PC-9 (cell line): ENCODE measurements around the gene TARDBP. TPM values are rescaled to one million over a fixed set of nuclear protein-coding genes. Genes with fewer than 3 reads are reported as not detected.

Experiments used
- BruUV-seq: library from RNA; stranded (reverse); fragments of 400-500 nt; replicated peaks from 2 replicates; lab custom pipeline; 2021; lab: Mats Ljungman, UMichigan
- CTCF ChIA-PET: fragments of 300-600 bp; sonication (Branson Sonifier 250); formaldehyde crosslinking; loops from one replicate; lab custom pipeline; 2022; ENCODE audit warnings: antibody characterized with exemption; lab: Charles Lee
- POLR2A ChIA-PET: fragments of 300-600 bp; sonication (Branson Sonifier 250); formaldehyde crosslinking; loops from one replicate; lab custom pipeline; 2022; ENCODE audit warnings: antibody characterized with exemption; ENCODE audit not compliant: unreplicated experiment; lab: Charles Lee
- DNase-seq, 2 experiments: peaks; one replicate each; pipeline versions ENCODE4 v3.0.0 to v3.0.0-alpha.2; 2015 to 2022; ENCODE audit warnings: mixed read lengths in 1 of 2
- H2AFZ ChIP-seq: fragments of 200-600 bp; sonication (generic); 2 replicates; pipeline ENCODE4 v1.8.1; 2017; ENCODE audit warnings: antibody characterized with exemption
- H3F3A ChIP-seq: fragments of 200-600 bp; sonication (generic); 2 replicates; pipeline ENCODE4 v1.8.1; 2017; ENCODE audit warnings: antibody characterized with exemption, mild to moderate bottlenecking, low read depth; ENCODE audit not compliant: insufficient read depth
- H3K27ac ChIP-seq: fragments of 200-600 bp; sonication (generic); 2 replicates; pipeline ENCODE4 v1.6.1; 2016; ENCODE audit warnings: mixed run types
- H3K27me3 ChIP-seq: fragments of 200-600 bp; sonication (generic); 2 replicates; pipeline ENCODE4 v1.6.1; 2016; ENCODE audit warnings: low read depth, mixed run types; ENCODE audit not compliant: insufficient read depth
- H3K36me3 ChIP-seq: fragments of 200-600 bp; sonication (generic); 2 replicates; pipeline ENCODE4 v1.6.1; 2016; ENCODE audit warnings: low read depth, mixed run types
- H3K4me1 ChIP-seq: fragments of 200-600 bp; sonication (generic); replicated peaks from 2 replicates; pipeline ENCODE4 v1.6.1; 2016; ENCODE audit warnings: mixed run types; ENCODE audit not compliant: insufficient read depth
- H3K4me2 ChIP-seq: fragments of 200-600 bp; sonication (generic); 2 replicates; pipeline ENCODE4 v1.6.1; 2017; ENCODE audit warnings: mixed run types
- H3K4me3 ChIP-seq: fragments of 200-600 bp; sonication (generic); 2 replicates; pipeline ENCODE4 v1.6.1; 2016; ENCODE audit warnings: mixed run types
- H3K79me2 ChIP-seq: fragments of 200-600 bp; sonication (generic); 2 replicates; pipeline ENCODE4 v1.6.1; 2017; ENCODE audit warnings: low read depth, mixed run types
- H3K9me2 ChIP-seq: fragments of 200-600 bp; sonication (generic); 2 replicates; pipeline ENCODE4 v1.8.1; 2017; ENCODE audit warnings: mild to moderate bottlenecking; ENCODE audit not compliant: insufficient read depth
- H3K9me3 ChIP-seq: fragments of 200-600 bp; sonication (generic); 2 replicates; pipeline ENCODE4 v1.8.1; 2016; ENCODE audit warnings: low read depth; ENCODE audit not compliant: insufficient read depth
- H4K20me1 ChIP-seq: fragments of 200-600 bp; sonication (generic); 2 replicates; pipeline ENCODE4 v1.8.1; 2017; ENCODE audit not compliant: insufficient read depth
- EZH2 ChIP-seq: fragments of 200-600 bp; sonication (generic); IDR thresholded peaks from 2 replicates; pipeline ENCODE4 v1.8.0; 2017; ENCODE audit warnings: antibody characterized with exemption, low read depth
- intact Hi-C: fragments of 100-400 bp; cut with micrococcal nuclease; formaldehyde crosslinking; loops from one replicate; pipeline ENCODE4 v1.10.0; 2022; ENCODE audit not compliant: unreplicated experiment
- total RNA-seq: library from RNA; stranded (reverse); gene quantifications from 2 replicates; pipeline ENCODE4 v1.2.3, GENCODE V29; 2021
- TF ChIP-seq, protein P1 (sequence below): fragments of 200-600 bp; sonication (generic); conservative IDR thresholded peaks from 2 replicates; pipeline ENCODE4 v1.6.1; 2017; ENCODE audit warnings: mixed run types, antibody characterized with exemption, mild to moderate bottlenecking, moderate library complexity

The TARDBP gene
- total RNA-seq, 1 experiment from 2014 or later: 142 TPM

DNA sequence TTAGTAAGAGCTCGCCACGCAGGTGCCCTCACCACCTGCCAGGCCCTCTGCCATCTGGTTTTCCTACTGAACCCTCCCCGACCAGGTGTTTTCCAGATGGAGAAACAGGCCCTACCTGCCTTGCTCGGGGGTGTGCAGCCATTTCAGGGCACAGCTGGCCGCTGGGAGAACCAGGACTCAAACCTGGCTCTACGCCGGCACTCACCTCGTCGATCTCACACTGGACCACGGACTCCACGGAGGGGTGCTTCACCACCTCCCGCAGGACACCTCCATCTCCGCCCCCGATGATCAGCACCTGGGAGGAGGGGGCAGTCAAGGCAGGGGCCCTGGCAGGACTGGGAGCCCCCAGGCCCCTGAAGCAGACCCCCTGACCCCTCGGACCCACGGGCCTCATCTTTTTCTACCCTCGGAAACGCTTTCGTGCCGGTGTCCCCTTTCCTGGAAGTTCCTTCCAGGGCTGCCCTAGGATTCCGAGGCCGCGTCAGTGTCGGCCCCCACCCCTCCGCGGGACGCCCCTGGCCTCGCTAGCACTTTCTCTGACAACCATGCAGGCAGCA, 46.2 kb downstream of the TARDBP start:
- ChIA-PET CTCF (no interaction called here), POLR2A (no interaction called here)
- no TSS peak for BruUV-seq
- no peak overlapping the region for H3K27ac ChIP-seq
- no peaks in the 10 kb centered on the region for H3K9me3 ChIP-seq
- H3K4me3 ChIP-seq: peak overlapping the region; percentile 75
- DNase-seq: no peak
- no peaks in the 10 kb centered on the region for H3K27me3 ChIP-seq
- no peaks in the 10 kb centered on the region for H4K20me1 ChIP-seq
- H3K36me3 ChIP-seq: no peaks in the 10 kb centered on the region
- no peaks in the 10 kb centered on the region for H3F3A ChIP-seq
- H3K4me2 ChIP-seq: peak overlapping the region; percentile 82
- TF ChIP-seq EZH2: no peak
- TF ChIP-seq, protein P1, sequence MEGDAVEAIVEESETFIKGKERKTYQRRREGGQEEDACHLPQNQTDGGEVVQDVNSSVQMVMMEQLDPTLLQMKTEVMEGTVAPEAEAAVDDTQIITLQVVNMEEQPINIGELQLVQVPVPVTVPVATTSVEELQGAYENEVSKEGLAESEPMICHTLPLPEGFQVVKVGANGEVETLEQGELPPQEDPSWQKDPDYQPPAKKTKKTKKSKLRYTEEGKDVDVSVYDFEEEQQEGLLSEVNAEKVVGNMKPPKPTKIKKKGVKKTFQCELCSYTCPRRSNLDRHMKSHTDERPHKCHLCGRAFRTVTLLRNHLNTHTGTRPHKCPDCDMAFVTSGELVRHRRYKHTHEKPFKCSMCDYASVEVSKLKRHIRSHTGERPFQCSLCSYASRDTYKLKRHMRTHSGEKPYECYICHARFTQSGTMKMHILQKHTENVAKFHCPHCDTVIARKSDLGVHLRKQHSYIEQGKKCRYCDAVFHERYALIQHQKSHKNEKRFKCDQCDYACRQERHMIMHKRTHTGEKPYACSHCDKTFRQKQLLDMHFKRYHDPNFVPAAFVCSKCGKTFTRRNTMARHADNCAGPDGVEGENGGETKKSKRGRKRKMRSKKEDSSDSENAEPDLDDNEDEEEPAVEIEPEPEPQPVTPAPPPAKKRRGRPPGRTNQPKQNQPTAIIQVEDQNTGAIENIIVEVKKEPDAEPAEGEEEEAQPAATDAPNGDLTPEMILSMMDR: no peak
- no peaks in the 10 kb centered on the region for H3K9me2 ChIP-seq
- H3K79me2 ChIP-seq: peaks cover 14% of the 10 kb centered on the region
- H3K4me1 ChIP-seq: no peaks in the 10 kb centered on the region
- peak overlapping the region; percentile 70 for H2AFZ ChIP-seq
- intact Hi-C loops: no loop called here

DNA sequence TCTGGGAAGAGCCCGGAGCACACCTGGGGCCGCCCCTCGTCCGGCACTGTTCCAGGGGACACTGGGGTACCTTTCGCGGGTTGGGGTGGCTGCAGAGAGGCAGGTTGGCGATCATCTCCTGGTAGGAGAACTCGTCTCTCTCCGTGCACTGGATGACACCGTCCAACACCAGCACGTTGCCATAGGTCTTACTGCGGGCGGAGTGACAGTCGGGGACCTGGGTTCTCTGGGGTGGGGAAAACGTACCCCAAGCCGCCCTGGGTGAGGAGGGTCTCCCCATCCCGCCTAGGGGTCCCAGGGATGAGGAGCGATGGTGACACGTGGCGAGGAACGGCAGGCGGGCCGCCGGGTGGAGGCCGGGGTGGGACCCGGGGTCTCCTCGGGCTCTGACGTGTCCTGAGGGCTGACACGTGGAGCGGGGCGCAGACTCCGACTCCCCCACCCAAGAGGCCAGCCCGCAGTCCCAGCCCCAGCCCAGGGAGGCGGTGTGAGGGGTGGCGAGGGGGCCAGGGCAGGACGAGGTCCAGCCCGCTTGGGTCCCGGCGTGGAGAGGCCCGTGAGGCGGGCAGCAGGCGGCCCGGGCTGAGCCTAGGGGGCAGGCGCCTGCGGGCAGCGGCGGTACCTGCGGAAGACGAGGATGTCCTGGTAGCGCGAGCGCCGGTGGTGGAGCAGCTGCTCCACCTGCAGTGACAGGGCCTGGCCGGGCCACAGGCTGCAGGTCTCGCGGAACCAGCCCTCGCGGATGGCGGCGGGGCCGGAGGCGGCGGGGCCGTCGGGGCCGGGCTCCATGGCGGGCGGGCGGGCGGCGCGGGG, 46.9 kb downstream of the TARDBP start:
- H3K79me2 ChIP-seq: peaks cover 14% of the 10 kb centered on the region
- H4K20me1 ChIP-seq: no peaks in the 10 kb centered on the region
- H3K4me2 ChIP-seq: peak overlapping the region; percentile 82
- H3F3A ChIP-seq: no peaks in the 10 kb centered on the region
- no peaks in the 10 kb centered on the region for H3K9me2 ChIP-seq
- H3K9me3 ChIP-seq: no peaks in the 10 kb centered on the region
- peak overlapping the region; percentile 70 for H2AFZ ChIP-seq
- no peaks in the 10 kb centered on the region for H3K4me1 ChIP-seq
- TF ChIP-seq, protein P1: no peak
- no peak for TF ChIP-seq EZH2
- no peak for DNase-seq
- CTCF ChIA-PET: no interaction called here
- POLR2A ChIA-PET: no interaction called here
- BruUV-seq: no TSS peak
- no peak overlapping the region for H3K27ac ChIP-seq
- H3K36me3 ChIP-seq: no peaks in the 10 kb centered on the region
- intact Hi-C loops: no loop called here
- H3K4me3 ChIP-seq: peak overlapping the region; percentile 75
- H3K27me3 ChIP-seq: no peaks in the 10 kb centered on the region

DNA sequence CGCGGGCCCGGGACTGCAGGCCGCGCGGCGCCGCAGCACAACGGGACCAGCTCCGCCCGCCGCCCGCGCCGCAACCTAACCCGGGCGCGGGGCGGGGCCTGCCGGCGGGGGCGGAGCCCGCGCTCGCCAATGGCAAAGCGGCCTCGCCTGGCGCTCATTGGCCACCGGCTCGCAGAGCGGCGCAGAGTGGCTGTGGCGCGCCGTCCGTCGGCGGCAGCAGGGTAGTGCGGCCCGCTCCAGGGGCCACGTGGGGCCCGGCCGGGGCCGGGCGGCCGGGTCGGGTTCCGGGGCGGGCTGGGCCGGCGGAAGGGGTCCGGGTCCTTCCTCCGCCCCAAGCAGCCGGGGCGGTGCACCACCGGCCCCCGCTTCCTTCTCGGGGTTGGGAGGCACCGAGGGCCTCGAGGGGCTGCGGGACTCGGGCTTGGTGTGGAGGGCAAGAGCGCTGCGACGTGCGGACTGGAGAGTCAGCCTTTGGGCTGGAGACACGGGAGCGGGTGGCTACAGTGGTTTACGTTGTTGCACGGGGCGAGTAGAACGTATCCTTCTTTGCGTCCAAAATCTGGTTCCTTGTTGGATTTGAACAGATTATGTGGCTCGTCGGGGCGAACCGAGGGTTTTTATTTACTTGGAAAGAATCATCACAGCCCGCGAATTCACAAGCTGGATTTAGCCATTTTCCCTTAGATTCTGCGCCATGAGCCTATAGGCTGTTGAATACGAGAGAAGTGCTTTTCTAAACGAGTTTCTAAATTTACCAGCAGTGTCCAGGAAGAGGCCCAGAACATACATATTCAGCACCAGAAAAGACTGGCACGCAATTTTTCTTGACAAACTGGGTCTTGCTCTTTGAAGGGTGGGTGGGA, 47.7 kb downstream of the TARDBP start, which contains the start of gene SRM:
TSS of gene SRM (minus strand) at position 51 of the 863 bp plus-strand sequence. CDS start 75 bp downstream, outside the sequence.
- ChIA-PET POLR2A (no interaction called here), CTCF (no interaction called here)
- Histone ChIP-seq H4K20me1 (no peaks in the 10 kb centered on the region), H3K4me3 (peak within 1 kb of the TSS; percentile 79), H3K9me3 (no peaks in the 10 kb centered on the region), H3K36me3 (no peaks in the 10 kb centered on the region), H3K9me2 (no peaks in the 10 kb centered on the region), H3K4me1 (no peaks in the 10 kb centered on the region), H3K27ac (peak within 1 kb of the TSS; percentile 32; the same call in 1 of the 2 replicates), H3F3A (no peaks in the 10 kb centered on the region), H3K79me2 (peaks cover 14% of the 10 kb centered on the region), H3K4me2 (peak within 1 kb of the TSS; percentile 91), H2AFZ (peak within 1 kb of the TSS; percentile 77), H3K27me3 (no peaks in the 10 kb centered on the region)
- intact Hi-C loops: no loop called here
- DNase-seq: peak; percentile 68 to 92
- BruUV-seq: TSS peak; percentile 75
- TF ChIP-seq EZH2: no peak
- TF ChIP-seq, protein P1: 0 out of 2 replicates have a peak, but pooled peaks have one; percentile 6
